PC-9 (cell line): ENCODE data around the gene HHAT. TPM values are rescaled to one million over a fixed set of nuclear protein-coding genes. Genes with fewer than 3 reads are reported as not detected.

Experiments
- BruUV-seq: library from RNA; stranded (reverse); fragments of 400-500 nt; replicated peaks from 2 replicates; lab custom pipeline; 2021; lab: Mats Ljungman, UMichigan
- CTCF ChIA-PET: fragments of 300-600 bp; sonication (Branson Sonifier 250); formaldehyde crosslinking; loops from one replicate; lab custom pipeline; 2022; ENCODE audit warnings: antibody characterized with exemption; lab: Charles Lee
- POLR2A ChIA-PET: fragments of 300-600 bp; sonication (Branson Sonifier 250); formaldehyde crosslinking; loops from one replicate; lab custom pipeline; 2022; ENCODE audit warnings: antibody characterized with exemption; ENCODE audit not compliant: unreplicated experiment; lab: Charles Lee
- DNase-seq, 2 experiments: peaks; one replicate each; pipeline versions ENCODE4 v3.0.0 to v3.0.0-alpha.2; 2015 to 2022; ENCODE audit warnings: mixed read lengths in 1 of 2
- H2AFZ ChIP-seq: fragments of 200-600 bp; sonication (generic); 2 replicates; pipeline ENCODE4 v1.8.1; 2017; ENCODE audit warnings: antibody characterized with exemption
- H3F3A ChIP-seq: fragments of 200-600 bp; sonication (generic); 2 replicates; pipeline ENCODE4 v1.8.1; 2017; ENCODE audit warnings: antibody characterized with exemption, mild to moderate bottlenecking, low read depth; ENCODE audit not compliant: insufficient read depth
- H3K27ac ChIP-seq: fragments of 200-600 bp; sonication (generic); 2 replicates; pipeline ENCODE4 v1.6.1; 2016; ENCODE audit warnings: mixed run types
- H3K27me3 ChIP-seq: fragments of 200-600 bp; sonication (generic); 2 replicates; pipeline ENCODE4 v1.6.1; 2016; ENCODE audit warnings: low read depth, mixed run types; ENCODE audit not compliant: insufficient read depth
- H3K36me3 ChIP-seq: fragments of 200-600 bp; sonication (generic); 2 replicates; pipeline ENCODE4 v1.6.1; 2016; ENCODE audit warnings: low read depth, mixed run types
- H3K4me1 ChIP-seq: fragments of 200-600 bp; sonication (generic); replicated peaks from 2 replicates; pipeline ENCODE4 v1.6.1; 2016; ENCODE audit warnings: mixed run types; ENCODE audit not compliant: insufficient read depth
- H3K4me2 ChIP-seq: fragments of 200-600 bp; sonication (generic); 2 replicates; pipeline ENCODE4 v1.6.1; 2017; ENCODE audit warnings: mixed run types
- H3K4me3 ChIP-seq: fragments of 200-600 bp; sonication (generic); 2 replicates; pipeline ENCODE4 v1.6.1; 2016; ENCODE audit warnings: mixed run types
- H3K79me2 ChIP-seq: fragments of 200-600 bp; sonication (generic); 2 replicates; pipeline ENCODE4 v1.6.1; 2017; ENCODE audit warnings: low read depth, mixed run types
- H3K9me2 ChIP-seq: fragments of 200-600 bp; sonication (generic); 2 replicates; pipeline ENCODE4 v1.8.1; 2017; ENCODE audit warnings: mild to moderate bottlenecking; ENCODE audit not compliant: insufficient read depth
- H3K9me3 ChIP-seq: fragments of 200-600 bp; sonication (generic); 2 replicates; pipeline ENCODE4 v1.8.1; 2016; ENCODE audit warnings: low read depth; ENCODE audit not compliant: insufficient read depth
- H4K20me1 ChIP-seq: fragments of 200-600 bp; sonication (generic); 2 replicates; pipeline ENCODE4 v1.8.1; 2017; ENCODE audit not compliant: insufficient read depth
- CTCF ChIP-seq: fragments of 200-600 bp; sonication (generic); conservative IDR thresholded peaks from 2 replicates; pipeline ENCODE4 v1.6.1; 2017; ENCODE audit warnings: mixed run types, antibody characterized with exemption, mild to moderate bottlenecking, moderate library complexity
- EZH2 ChIP-seq: fragments of 200-600 bp; sonication (generic); IDR thresholded peaks from 2 replicates; pipeline ENCODE4 v1.8.0; 2017; ENCODE audit warnings: antibody characterized with exemption, low read depth
- intact Hi-C: fragments of 100-400 bp; cut with micrococcal nuclease; formaldehyde crosslinking; loops from one replicate; pipeline ENCODE4 v1.10.0; 2022; ENCODE audit not compliant: unreplicated experiment
- total RNA-seq: library from RNA; stranded (reverse); gene quantifications from 2 replicates; pipeline ENCODE4 v1.2.3, GENCODE V29; 2021

The HHAT gene
- total RNA-seq, 1 experiment from 2014 or later: 5.3 TPM

DNA sequence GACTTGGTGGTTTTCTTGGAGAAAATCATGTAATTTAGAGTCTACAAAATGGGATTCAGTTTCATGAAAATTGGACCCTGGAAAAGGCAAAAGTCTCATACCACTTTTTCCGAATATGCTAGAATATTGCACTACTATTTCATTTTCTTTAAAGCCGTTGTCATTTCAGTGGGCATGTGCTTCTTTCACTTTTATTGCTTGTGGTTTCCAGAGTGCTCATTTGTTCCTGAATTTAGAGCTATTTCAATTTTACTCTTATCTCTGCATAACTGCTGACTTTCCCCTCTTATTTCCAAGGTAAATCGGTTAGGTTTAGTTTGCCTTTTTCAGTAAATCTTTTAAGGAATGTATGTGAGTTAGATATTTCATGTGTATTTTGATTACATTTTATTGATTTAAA, 11.6 kb downstream of the HHAT start:
- DNase-seq: no peak
- Histone ChIP-seq H2AFZ (no peak overlapping the region), H3K4me3 (no peak overlapping the region), H3K4me2 (no peak overlapping the region), H3K9me2 (no peaks in the 10 kb centered on the region), H3K36me3 (no peaks in the 10 kb centered on the region), H3K9me3 (no peaks in the 10 kb centered on the region), H3K27ac (no peak overlapping the region), H3F3A (no peaks in the 10 kb centered on the region), H3K27me3 (no peaks in the 10 kb centered on the region), H3K79me2 (no peaks in the 10 kb centered on the region), H4K20me1 (peaks cover 4% of the 10 kb centered on the region; the same call in 1 of the 2 replicates), H3K4me1 (no peaks in the 10 kb centered on the region)
- intact Hi-C loops: no loop called here
- CTCF ChIA-PET: no interaction called here
- POLR2A ChIA-PET: no interaction called here
- BruUV-seq: no TSS peak
- no peak for TF ChIP-seq EZH2
- no peak for TF ChIP-seq CTCF

GRCh38 chr1:210340841-210341240, 12.1 kb downstream of the HHAT start:
- Histone ChIP-seq H2AFZ (no peak overlapping the region), H3K27ac (no peak overlapping the region), H3K4me3 (no peak overlapping the region), H3K4me2 (no peak overlapping the region), H3K27me3 (no peaks in the 10 kb centered on the region), H3K9me2 (no peaks in the 10 kb centered on the region), H3K79me2 (no peaks in the 10 kb centered on the region), H3K9me3 (no peaks in the 10 kb centered on the region), H3K36me3 (no peaks in the 10 kb centered on the region), H3K4me1 (no peaks in the 10 kb centered on the region), H4K20me1 (peaks cover 4% of the 10 kb centered on the region; the same call in 1 of the 2 replicates), H3F3A (no peaks in the 10 kb centered on the region)
- intact Hi-C loops: no loop called here
- BruUV-seq: no TSS peak
- no peak for DNase-seq
- ChIA-PET POLR2A (no interaction called here), CTCF (no interaction called here)
- TF ChIP-seq EZH2 (no peak), CTCF (no peak)

DNA sequence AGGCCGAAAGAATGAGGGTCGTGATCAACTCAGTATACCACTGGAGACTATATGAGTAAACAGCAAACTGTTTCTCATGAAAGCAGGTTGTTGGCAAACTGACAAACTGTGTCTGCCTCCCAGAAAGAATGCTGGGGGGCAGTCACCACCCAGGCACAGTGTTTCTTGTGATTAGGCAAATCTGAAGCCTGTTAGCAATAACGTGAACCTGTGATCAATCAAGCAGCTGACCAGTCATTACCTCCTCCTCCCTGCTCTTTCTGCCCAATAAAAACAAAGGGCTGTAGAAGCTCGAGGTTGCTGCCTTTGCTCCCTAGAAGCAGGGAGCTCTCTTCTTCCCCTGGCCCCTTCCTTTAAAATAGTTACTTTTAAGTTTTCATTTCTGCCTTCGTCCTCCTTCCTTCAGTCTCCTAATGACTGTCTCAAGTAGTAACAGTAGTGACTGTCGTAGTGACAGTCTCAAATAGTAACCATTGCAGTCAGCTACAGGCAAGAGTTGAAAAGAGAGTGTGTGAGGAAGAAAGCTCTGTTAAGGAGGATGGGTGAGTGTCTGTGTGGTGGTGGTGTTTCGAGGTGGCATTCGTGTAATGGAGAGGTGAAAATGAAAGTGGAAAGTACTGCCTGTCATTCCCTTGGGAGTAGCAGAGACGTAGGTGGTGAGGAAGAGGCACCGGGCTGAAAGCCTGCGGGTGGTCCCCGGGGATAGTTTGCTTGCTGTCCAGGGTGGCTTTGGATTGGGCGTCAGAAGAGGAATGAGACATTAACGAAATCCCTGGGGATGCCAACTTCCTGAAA, 14.5 kb downstream of the HHAT start:
- Histone ChIP-seq H4K20me1 (peaks cover 4% of the 10 kb centered on the region; the same call in 1 of the 2 replicates), H3K4me2 (peak overlapping the region; percentile 34; the same call in 1 of the 2 replicates), H3F3A (no peaks in the 10 kb centered on the region), H3K9me2 (no peaks in the 10 kb centered on the region), H2AFZ (peak overlapping the region; percentile 39; the same call in 1 of the 2 replicates), H3K27ac (no peak overlapping the region), H3K9me3 (no peaks in the 10 kb centered on the region), H3K4me1 (no peaks in the 10 kb centered on the region), H3K4me3 (no peak overlapping the region), H3K79me2 (no peaks in the 10 kb centered on the region), H3K27me3 (no peaks in the 10 kb centered on the region), H3K36me3 (no peaks in the 10 kb centered on the region)
- DNase-seq: no peak
- ChIA-PET CTCF (no interaction called here), POLR2A (interaction anchor here (0.6 kb wide), 1 partner anchor 1686 kb away, joined by 6 read pairs; no protein-coding TSS in a partner anchor)
- intact Hi-C loops: no loop called here
- no peak for TF ChIP-seq EZH2
- TF ChIP-seq CTCF: no peak
- no TSS peak for BruUV-seq
